Activated CD8-positive, alpha-beta memory T cell treated with anti-CD3 and anti-CD28 coated beads for 36 hours (primary cell): Measurements from ENCODE around the gene EHMT1. TPM values are rescaled to one million over a fixed set of nuclear protein-coding genes. Genes with fewer than 3 reads are reported as not detected.
"Not testable (repeated sequence)": the region's sequence is repeated elsewhere in the genome, so short reads cannot be mapped to it uniquely, and the experiment has no call there.

Experiments used
- CTCF ChIA-PET: fragments of 350-600 bp; sonication (Branson Sonifier 250); formaldehyde crosslinking; loops from one replicate; lab custom pipeline; 2021; ENCODE audit warnings: antibody characterized with exemption; lab: Charles Lee
- POLR2A ChIA-PET: fragments of 350-600 bp; sonication (Branson Sonifier 250); formaldehyde crosslinking; loops from one replicate; lab custom pipeline; 2021; ENCODE audit warnings: antibody characterized with exemption; lab: Charles Lee
- total RNA-seq, 2 experiments: library from RNA; stranded (reverse); gene quantifications; one replicate each; pipeline ENCODE4 v1.2.3, GENCODE V29; 2021

EHMT1 gene
- total RNA-seq, 2 experiments from 2014 or later: 69.9 to 75.4 TPM

DNA sequence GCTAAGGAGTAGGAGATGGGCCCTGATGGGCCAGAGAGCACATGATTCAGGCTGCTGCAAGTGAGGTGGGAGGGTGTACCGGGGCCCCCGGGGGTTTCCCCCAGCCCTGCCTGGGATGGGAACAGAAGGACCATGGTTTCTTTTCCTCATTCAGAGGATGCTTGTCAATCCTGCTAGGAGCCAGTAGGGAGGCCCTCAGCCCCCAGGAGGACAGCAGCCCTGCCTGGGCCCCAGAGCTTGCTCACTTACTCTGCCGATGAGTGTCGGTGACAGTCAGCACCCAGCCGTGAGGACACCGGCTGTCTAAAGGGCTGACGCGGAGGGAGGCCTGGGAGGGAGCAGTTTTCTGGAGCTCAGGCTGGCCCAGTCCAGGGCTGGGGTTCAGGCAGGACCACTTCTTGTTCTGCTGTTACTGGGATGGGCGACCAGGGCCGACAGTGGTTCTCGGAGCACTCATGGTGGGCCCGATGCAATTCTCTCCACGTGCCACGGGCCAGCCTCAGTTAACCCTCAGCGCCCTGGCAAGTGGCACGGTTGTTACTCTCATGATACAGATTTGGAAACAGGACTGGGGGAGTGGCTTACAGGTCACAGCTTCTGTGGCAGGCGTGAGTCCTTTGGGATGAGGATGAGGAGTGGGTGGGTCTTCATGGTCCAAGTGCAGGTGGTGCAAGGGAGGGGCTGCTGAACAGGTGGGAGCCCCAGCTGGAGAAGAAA is 11.5 kb upstream of the EHMT1 start:
- ChIA-PET POLR2A (no interaction called here), CTCF (interaction anchor here (0.6 kb wide), 1 partner anchor 28 kb away, joined by 3 read pairs; the partner anchor contains the start of gene DPH7)

DNA sequence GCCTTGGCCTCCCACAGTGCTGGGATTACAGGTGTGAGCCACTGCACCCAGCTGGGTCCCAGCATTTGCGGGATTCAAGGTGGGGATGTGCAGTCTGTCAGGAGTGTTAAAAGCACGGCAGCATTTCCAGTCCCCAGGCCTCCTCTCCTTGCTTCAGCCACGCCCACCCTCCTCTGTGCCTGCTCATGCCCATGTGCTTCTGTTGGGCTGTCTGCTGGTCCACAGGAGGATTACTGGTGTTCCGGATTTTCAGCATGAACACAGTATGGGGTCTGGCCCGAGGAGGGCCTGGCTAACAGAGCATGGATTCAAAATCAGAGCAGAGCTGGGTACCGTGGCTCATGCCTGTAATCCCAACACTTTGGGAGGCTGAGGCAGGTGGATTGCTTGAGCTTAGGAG is 7.9 kb upstream of the EHMT1 start:
- CTCF ChIA-PET: no interaction called here
- POLR2A ChIA-PET: no interaction called here

DNA sequence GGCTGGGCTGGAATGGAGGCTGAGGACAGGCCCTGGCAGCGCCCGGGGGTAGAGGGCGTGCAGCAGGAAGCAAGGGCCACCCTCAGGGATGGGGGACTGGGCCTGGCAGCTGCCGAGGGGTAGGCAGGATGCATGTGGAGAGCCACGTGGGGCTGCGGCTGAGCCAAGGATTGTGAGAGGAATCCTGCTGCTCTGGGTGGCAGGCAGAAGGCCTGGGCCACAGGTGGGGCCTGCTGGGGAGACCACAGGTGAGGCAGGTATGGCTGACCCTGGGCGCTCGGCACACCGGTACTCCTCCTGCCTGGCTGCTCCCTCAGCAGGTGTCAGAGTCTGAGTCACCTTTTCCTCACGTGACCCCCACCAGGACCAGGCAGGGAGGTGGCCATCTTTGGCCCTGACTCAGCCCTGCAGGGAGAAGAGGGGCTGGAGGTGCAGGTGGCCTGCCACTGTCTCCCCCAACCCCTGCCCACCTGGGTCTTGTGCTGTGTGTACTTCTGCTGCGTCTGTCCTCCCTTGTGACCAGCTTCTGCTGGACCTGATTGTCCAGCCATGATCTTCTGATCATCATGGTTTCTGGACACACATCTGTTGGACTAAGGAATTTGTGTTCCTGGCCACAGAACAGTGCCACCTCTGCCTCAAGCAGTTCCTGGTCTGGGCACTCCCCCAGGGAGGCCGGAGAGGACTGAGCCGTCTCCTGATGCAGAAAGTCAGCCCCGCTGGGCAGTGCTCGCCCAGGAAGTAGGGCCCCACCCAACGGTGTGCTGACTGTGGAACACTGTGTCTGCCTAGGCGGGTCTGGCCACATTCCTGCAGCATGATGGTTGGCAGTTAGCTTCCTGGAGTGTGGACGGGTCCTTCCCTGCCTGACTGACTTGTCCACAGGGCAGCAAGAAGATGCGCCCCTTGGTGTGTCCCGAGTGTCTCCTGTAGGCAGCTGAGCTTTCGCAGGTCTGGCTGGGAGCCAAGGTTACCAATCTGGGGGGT is 6.9 kb upstream of the EHMT1 start:
- POLR2A ChIA-PET: no interaction called here
- CTCF ChIA-PET: no interaction called here

DNA sequence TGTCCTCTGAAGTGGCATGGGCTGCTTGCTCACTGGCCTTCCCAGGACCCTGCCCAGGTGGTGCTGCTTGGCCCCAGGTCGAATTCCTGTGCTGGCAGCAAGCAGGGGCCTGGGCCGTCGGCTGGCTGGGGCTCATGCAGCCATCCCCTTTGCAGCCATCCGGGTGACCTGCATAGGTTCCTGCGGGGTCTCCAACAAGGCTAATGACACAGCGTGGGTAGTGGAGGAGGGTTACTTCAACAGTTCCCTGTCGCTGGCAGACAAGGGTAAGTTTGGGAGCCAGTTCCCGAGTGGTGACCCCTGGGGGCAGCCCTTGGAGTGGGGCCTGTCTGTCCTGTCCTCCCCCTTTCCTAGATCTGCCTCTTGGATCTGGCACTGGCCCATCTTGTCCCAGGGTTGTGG is 6.1 kb upstream of the EHMT1 start:
- ChIA-PET POLR2A (no interaction called here), CTCF (no interaction called here)

DNA sequence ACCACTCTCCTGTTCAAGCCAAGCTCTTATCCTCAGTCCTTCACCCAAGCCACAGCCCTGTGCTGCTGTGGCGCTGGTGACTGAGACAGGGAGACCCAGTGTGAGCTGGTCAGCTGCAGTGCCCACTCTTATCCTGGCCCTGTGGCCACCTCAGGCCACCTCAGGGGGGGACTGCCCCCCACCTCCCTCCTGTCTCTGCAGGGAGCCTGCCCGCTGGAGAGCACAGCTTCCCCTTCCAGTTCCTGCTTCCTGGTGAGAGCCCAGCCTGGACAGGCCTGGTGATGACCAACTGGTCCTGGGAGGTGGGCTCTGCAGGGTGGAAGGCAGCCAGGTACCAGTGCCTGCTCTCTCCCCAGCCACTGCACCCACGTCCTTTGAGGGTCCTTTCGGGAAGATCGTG is 5.5 kb upstream of the EHMT1 start:
- ChIA-PET CTCF (interaction anchor here (0.5 kb wide), 1 partner anchor 236 kb away, joined by 6 read pairs; no protein-coding TSS in a partner anchor), POLR2A (interaction anchor here (0.6 kb wide), 1 partner anchor 17 kb away, joined by 3 read pairs; no protein-coding TSS in a partner anchor)

DNA sequence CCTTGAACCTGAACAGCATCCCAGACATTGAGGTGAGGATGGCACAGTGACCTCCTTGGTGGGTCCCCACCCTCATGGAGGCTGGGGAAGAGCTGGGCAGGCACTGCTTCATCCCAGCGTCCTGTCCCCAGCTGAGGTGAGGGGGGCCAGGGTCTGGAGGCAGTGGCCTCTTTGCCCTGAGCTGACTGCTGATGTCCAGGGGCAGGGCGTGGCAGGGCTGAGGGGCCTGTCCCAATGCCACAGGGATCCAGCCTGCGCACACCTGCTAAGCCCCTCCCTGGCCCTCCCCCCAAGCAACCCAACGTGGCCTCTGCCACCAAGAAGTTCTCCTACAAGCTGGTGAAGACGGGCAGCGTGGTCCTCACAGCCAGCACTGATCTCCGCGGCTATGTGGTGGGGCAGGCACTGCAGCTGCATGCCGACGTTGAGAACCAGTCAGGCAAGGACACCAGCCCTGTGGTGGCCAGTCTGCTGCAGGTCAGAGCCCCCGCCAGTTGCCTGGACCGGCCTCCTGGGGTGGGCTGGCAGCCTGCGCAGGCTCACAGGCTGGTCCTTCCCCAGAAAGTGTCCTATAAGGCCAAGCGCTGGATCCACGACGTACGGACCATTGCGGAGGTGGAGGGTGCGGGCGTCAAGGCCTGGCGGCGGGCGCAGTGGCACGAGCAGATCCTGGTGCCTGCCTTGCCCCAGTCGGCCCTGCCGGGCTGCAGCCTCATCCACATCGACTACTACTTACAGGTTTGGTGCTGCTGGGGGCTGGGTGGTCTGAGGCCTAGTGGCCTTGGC is 4.9 kb upstream of the EHMT1 start:
- ChIA-PET CTCF (no interaction called here), POLR2A (interaction anchor here (0.6 kb wide), 1 partner anchor 17 kb away, joined by 3 read pairs; no protein-coding TSS in a partner anchor)

DNA sequence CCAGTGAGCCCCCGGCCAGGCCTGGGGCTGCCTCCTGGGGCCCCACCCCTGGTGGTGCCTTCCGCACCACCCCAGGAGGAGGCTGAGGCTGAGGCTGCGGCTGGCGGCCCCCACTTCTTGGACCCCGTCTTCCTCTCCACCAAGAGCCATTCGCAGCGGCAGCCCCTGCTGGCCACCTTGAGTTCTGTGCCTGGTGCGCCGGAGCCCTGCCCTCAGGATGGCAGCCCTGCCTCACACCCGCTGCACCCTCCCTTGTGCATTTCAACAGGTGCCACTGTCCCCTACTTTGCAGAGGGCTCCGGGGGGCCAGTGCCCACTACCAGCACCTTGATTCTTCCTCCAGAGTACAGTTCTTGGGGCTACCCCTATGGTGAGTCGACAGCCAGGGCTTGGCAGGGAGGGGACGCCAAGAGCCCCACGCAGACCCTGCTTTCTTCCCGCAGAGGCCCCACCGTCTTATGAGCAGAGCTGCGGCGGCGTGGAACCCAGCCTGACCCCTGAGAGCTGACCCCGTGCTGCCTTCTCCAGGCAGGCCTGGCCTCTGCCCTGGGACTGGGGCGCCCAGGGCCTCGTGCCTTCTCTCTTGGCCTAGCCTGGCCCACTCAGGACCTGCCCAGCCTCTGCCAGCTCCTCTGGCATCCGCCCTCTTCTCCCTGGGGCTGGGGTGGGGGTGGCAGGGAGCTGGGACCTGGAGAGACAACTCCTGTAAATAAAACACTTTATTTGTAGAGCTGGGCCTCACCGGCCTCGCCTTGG is 4.0 kb upstream of the EHMT1 start:
- POLR2A ChIA-PET: no interaction called here
- CTCF ChIA-PET: no interaction called here

DNA sequence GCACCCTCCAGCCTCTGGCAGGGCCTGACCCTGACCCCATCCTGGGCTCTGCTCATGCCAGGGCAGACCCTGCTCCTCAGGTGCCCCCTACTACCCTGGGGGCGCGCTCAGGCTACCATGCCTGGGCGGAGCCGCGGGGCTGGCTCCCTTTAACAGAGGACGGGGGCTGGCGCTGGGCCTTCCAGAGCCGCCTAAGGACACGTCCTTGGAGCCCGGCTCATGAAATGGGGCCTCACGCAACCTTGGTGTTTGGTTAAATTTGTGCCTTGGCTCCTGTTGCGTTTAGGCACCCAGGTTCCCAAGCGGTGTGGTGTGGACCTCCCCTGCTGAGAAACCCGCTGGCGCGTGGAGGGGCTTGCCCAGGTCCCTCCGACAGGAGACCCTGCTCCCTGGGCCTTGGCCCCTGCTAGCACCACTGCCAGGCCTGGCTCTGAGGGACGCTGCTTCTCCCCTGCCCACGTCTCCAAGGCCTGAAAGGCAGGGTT is 3.4 kb upstream of the EHMT1 start:
- ChIA-PET CTCF (no interaction called here), POLR2A (no interaction called here)

DNA sequence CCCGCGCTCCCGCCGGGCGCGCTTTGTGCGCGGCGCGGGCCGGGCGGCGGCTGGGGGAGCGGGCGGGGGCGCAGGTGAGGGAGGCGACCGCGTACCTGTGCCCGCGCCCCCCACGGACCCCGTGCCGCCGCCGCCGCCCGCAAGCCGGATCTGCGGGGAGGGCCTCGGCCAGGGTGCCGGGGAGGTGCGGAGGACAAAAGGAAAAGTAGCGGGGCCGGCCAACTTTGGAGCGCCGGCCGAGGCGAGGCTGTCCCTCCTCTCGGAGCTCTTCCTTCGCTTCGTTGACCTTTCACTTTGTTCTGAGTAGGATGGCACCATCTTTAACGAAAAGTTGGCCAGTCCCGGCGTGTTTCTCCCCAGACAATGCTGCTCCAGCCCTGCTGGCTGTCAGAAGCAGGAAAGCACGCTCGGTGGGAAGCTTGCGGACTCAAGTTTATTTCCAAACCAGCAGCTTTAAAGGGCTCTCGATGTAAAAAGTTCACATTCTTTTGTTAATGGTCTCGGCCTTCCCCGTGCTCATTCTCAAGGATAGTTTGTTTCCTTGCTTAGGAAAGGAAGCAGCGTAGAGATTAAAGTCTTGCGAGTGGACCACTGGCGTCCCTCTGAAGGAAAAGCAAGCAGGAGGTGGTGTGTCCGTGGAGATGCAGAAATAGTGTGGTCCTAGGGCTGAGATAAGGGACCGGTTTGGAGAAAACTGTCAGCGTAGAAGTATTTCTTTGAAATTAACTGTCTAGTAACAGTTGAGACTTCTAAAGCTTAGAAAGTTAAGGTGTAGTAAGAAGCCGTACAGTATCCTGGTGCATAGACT is 639 bp downstream of the EHMT1 start:
- ChIA-PET CTCF (interaction anchor here (0.6 kb wide), 1 partner anchor 44 kb away, joined by 3 read pairs; no protein-coding TSS in a partner anchor), POLR2A (interaction anchor here (0.6 to 1.6 kb wide), 4 partner anchors 14 to 40 kb away, joined by 3 to 8 read pairs (median 5); partner anchors contain the start of genes ARRDC1 and ZMYND19)

DNA sequence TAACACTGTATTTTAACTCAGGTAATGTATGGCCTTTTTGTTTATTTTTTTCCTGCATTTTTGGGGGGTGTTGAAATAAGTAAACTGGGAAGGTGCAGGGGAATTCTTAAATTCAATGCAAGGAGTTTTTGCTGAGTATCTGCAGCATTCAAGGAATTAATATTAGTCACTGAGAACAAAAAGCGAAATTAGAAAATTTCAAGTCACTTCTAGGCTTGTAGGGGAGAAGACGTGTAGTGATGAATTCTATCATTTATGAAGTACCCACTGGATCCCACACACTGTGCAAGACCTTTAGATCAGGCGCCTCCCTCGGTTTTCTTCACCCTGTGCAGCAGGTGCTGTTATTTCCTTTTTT is 1.2 kb downstream of the EHMT1 start:
- ChIA-PET POLR2A (no interaction called here), CTCF (interaction anchor here (0.6 kb wide), 1 partner anchor 44 kb away, joined by 3 read pairs; no protein-coding TSS in a partner anchor)

DNA sequence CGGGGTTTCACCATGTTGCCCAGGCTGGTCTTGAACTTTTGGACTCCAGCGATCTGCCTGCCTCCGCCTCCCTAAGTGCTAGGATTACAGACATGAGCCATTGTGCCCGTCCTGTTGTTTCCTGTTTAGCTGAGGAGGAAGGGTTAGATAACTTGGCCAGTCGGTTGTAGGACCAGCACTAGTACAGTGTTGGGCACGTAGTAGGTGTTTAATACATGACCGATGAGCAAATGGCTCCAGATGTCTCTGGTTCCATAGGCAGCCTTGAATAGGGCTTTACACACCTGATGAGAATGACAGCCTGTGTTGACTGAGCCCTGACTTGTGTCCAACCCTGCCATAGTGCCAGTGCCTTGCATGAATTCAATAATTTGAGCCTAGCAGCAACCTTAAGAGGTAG is 1.8 kb downstream of the EHMT1 start:
- CTCF ChIA-PET: no interaction called here
- POLR2A ChIA-PET: no interaction called here

DNA sequence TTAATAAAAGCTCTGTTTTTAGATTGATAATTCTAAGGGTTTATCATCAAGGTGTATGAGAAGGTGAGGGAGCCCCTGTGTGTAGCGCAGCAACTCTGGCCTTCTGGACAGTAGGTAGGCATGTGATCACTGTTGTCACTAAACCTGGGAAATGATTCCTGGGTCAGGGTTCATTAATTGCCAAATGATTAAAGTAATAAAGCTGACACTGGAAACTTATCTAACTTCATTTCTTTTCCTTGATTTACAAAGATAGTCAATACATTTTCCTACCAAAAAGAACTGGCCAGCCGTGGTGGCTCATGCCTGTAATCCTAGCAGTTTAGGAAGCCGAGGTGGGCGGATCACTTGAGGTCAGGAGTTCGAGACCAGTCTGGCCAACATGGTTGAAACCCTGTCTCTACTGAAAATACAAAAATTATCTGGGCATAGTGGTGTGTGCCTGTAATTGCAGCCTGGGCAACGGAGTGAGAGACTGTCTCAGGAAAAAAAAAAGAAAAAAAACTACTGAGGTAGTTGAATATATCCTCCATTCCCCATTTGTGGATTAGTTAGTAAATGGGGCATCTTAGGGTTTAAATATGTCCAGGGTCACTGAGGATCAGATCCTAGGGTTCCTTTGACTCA is 2.4 kb downstream of the EHMT1 start:
- CTCF ChIA-PET: no interaction called here

DNA sequence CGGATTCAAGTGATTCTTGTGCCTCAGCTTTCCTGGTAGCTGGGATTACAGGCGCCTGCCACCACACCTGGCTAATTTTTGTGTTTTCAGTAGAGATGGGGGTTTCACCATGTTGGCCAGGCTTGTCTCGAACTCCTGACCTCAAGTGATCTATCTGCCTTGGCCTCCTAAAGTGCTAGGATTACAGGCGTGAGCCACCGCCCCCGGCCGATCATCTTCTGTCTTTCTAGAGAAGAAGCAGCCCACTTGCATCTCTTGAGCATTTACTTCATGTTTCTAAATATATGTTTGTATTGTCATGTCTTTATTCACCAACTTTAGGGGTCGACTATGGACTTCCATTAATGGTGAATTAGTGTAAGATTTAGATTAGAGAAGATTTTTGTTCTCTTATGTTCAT is 3.4 kb downstream of the EHMT1 start:
- CTCF ChIA-PET: interaction anchor here (1.2 kb wide), 1 partner anchor 51 kb away, joined by 4 read pairs; no protein-coding TSS in a partner anchor
- POLR2A ChIA-PET: not testable (repeated sequence)

More for the DNA sequence above, 2.4 kb downstream of the EHMT1 start:
- POLR2A ChIA-PET: no interaction called here

DNA sequence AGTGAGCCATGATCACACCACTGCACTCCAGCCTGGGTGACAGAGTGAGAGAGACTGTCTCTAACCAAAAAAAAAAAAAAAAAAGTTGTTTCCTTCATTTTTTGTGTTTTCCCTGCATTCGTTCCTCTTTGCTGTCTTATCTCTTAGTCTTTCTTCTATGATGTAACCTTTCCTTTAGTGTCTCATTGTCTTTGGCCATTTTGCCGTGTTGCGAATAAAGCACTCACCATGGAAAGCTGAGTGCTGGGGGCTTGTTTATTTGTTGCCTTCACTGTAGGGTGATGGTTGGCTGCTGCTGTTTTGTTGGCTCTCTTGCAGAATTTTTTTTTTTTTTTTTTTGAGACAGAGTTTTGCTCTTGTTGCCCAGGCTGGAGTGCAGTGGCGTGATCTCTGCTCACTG is 7.7 kb downstream of the EHMT1 start:
- CTCF ChIA-PET: interaction anchor here (0.7 kb wide), 1 partner anchor 108 kb away, joined by 4 read pairs; no protein-coding TSS in a partner anchor
- POLR2A ChIA-PET: interaction anchor here (0.6 to 0.7 kb wide), 2 partner anchors 34 to 497 kb away, joined by 4 to 7 read pairs; no protein-coding TSS in a partner anchor

DNA sequence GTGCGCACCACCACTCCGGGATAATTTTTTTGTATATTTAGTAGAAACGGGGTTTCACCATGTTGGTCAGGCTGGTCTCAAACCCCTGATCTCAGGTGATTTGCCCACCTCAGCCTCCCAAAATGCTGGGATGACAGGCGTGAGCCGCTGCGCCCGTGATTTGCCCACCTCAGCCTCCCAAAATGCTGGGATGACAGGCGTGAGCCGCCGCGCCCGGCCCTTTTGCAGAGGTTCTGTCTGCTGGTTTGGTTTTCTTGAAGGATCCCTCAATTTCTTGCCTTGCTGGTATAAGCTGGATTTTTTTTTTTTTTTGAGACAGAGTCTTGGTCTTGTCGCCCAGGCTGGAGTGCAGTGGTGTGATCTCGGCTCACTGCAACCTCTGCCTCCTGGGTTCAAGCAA is 8.6 kb downstream of the EHMT1 start:
- POLR2A ChIA-PET: interaction anchor here (1.7 kb wide), 1 partner anchor 9 kb away, joined by 5 read pairs; no protein-coding TSS in a partner anchor

DNA sequence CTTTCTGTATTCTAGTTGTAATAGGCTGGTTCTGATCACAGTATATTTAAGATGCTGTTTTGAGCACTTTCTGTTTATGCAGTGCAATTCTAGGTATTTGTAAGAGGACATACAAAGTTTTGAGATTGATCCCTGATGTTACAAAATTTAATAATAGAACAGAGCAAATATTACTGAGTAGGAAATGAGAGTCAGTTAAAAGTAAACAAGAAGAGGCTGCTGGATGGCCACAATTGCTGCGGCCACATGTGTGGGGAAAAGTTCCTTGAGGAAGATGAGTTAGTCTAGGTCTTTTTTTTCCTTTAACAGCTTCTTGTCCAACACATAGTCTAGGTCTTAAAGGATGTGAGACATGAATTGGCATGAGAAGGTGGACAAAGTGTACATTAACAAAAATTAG is 11.3 kb downstream of the EHMT1 start:
- ChIA-PET POLR2A (no interaction called here), CTCF (interaction anchor here (0.5 kb wide), 1 partner anchor 50 kb away, joined by 5 read pairs; no protein-coding TSS in a partner anchor)

More for the DNA sequence above, 8.6 kb downstream of the EHMT1 start:
- CTCF ChIA-PET: interaction anchor here (1.6 kb wide), 1 partner anchor 22 kb away, joined by 3 read pairs; the partner anchor contains the start of gene ARRDC1

DNA sequence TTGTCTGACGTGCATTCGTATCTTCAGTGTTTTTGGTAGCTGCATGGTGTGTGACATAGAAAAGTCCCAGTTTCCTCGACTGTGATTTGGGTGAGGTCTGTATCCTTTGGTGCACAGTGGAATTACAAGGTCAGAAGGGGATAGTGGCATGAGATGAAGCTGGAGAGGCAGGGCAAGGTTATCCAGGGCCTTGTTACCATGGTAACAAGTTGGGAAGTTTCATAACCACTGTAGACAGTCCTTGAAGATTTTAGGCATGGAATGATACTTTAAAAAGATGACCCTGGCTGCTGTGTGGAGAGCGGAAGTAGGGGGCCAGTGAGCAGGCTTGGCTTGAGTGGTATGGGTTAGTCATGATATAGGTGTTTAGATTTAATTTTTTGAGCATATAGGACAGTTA is 11.9 kb downstream of the EHMT1 start:
- ChIA-PET POLR2A (no interaction called here), CTCF (no interaction called here)
